Neuronal stem cell (in vitro differentiated cells): ENCODE data around the gene TTLL10.
"Not testable (repeated sequence)": the region's sequence is repeated elsewhere in the genome, so short reads cannot be mapped to it uniquely, and the experiment has no call there.

ENCODE experiments used
- DNase-seq: peaks from one replicate; pipeline ENCODE4 v3.0.0-alpha.2; 2013; ENCODE audit warnings: low spot score
- H2AFZ ChIP-seq: one replicate; pipeline ENCODE4 v1.6.1; 2013; ENCODE audit warnings: mild to moderate bottlenecking, low read length, inconsistent platforms
- H2AK5ac ChIP-seq: 2 replicates; pipeline ENCODE4 v1.6.1; 2013; ENCODE audit warnings: low read depth, mild to moderate bottlenecking, inconsistent platforms, low read length, moderate library complexity, mixed read lengths
- H2BK120ac ChIP-seq: 2 replicates; pipeline ENCODE4 v1.6.1; 2013; ENCODE audit warnings: low read depth, mild to moderate bottlenecking, inconsistent platforms, low read length, moderate library complexity, mixed read lengths
- H2BK12ac ChIP-seq: one replicate; pipeline ENCODE4 v1.6.1; 2013; ENCODE audit warnings: low read length, inconsistent platforms
- H2BK15ac ChIP-seq: 2 replicates; pipeline ENCODE4 v1.6.1; 2013; ENCODE audit warnings: mild to moderate bottlenecking, low read length, inconsistent platforms, mixed read lengths
- H2BK5ac ChIP-seq: one replicate; pipeline ENCODE4 v1.6.1; 2013; ENCODE audit warnings: inconsistent platforms, mild to moderate bottlenecking, low read length, moderate library complexity
- H3K14ac ChIP-seq: one replicate; pipeline ENCODE4 v1.6.1; 2013; ENCODE audit warnings: low read length, inconsistent platforms
- H3K18ac ChIP-seq: 2 replicates; pipeline ENCODE4 v1.6.1; 2013; ENCODE audit warnings: low read length, inconsistent platforms
- H3K23ac ChIP-seq: 2 replicates; pipeline ENCODE4 v1.6.1; 2013; ENCODE audit warnings: low read depth, mild to moderate bottlenecking, mixed read lengths, low read length, inconsistent platforms; ENCODE audit not compliant: poor library complexity
- H3K27ac ChIP-seq: replicated peaks from 3 replicates; pipeline ENCODE4 v1.5.1; 2013; ENCODE audit warnings: low read length, inconsistent platforms
- H3K27me3 ChIP-seq, 3 experiments: 2 replicates each; pipeline ENCODE4 v1.6.1; 2013; ENCODE audit warnings: low read length in 3 of 3, mild to moderate bottlenecking in 2 of 3, inconsistent platforms in 1 of 3, low read depth in 1 of 3, mixed read lengths in 1 of 3, moderate library complexity in 1 of 3; ENCODE audit not compliant: control insufficient read depth in 3 of 3, insufficient read depth in 3 of 3
- H3K36me3 ChIP-seq, 2 donors: replicated peaks in 1 of 2; 2 replicates each; pipeline ENCODE4 v1.6.1; 2013; ENCODE audit warnings: low read length in 2 of 2; ENCODE audit not compliant: control insufficient read depth in 2 of 2, insufficient read depth in 2 of 2
- H3K4ac ChIP-seq: 2 replicates; pipeline ENCODE4 v1.6.1; 2013; ENCODE audit warnings: inconsistent platforms, mild to moderate bottlenecking, low read length, moderate library complexity
- H3K4me1 ChIP-seq, 2 donors: 1 replicate in 1 of 2; 2 replicates in 1 of 2; pipeline ENCODE4 v1.6.1; 2013; ENCODE audit warnings: low read length in 2 of 2, low read depth in 1 of 2; ENCODE audit not compliant: control insufficient read depth in 2 of 2, insufficient read depth in 1 of 2
- H3K4me2 ChIP-seq: one replicate; pipeline ENCODE4 v1.6.1; 2013; ENCODE audit warnings: mild to moderate bottlenecking, low read length, inconsistent platforms; ENCODE audit not compliant: insufficient read depth, poor library complexity, severe bottlenecking
- H3K4me3 ChIP-seq, 2 donors: 2 replicates each; pipeline ENCODE4 v1.5.1; 2013; ENCODE audit warnings: low read length in 2 of 2, mild to moderate bottlenecking in 2 of 2, inconsistent platforms in 1 of 2, moderate library complexity in 1 of 2
- H3K79me1 ChIP-seq: one replicate; pipeline ENCODE4 v1.6.1; 2013; ENCODE audit warnings: low read depth, mild to moderate bottlenecking, inconsistent platforms, low read length, moderate library complexity
- H3K9ac ChIP-seq: one replicate; pipeline ENCODE4 v1.6.1; 2013; ENCODE audit warnings: mild to moderate bottlenecking, low read depth, low read length, inconsistent platforms; ENCODE audit not compliant: poor library complexity
- H3K9me3 ChIP-seq, 2 donors: replicated peaks in 1 of 2; 2 replicates each; pipeline versions ENCODE3 to v1.6.1; 2013; ENCODE audit warnings: low read length in 2 of 2, mild to moderate bottlenecking in 2 of 2, inconsistent platforms in 1 of 2, low read depth in 1 of 2, mixed read lengths in 1 of 2, moderate library complexity in 1 of 2; ENCODE audit not compliant: control insufficient read depth in 2 of 2, insufficient read depth in 1 of 2
- H4K8ac ChIP-seq: one replicate; pipeline ENCODE4 v1.6.1; 2013; ENCODE audit warnings: low read depth, mild to moderate bottlenecking, inconsistent platforms, low read length, moderate library complexity
- H4K91ac ChIP-seq: one replicate; pipeline ENCODE4 v1.6.1; 2013; ENCODE audit warnings: low read length, low read depth, mild to moderate bottlenecking, inconsistent platforms; ENCODE audit not compliant: poor library complexity
- WGBS, 2 donors: extraction: QIAGEN DNeasy Blood & Tissue Kit; methylation state at CpG; one replicate each; pipeline ENCODE4 v1.1.7; 2013; ENCODE audit warnings: missing lambda C conversion rate in 2 of 2, mixed read lengths in 1 of 2; ENCODE audit not compliant: insufficient read length in 2 of 2, insufficient replicate concordance in 1 of 2; ENCODE audit errors: extremely low coverage in 2 of 2; 5-methylcytosine and 5-hydroxymethylcytosine counted together

TTLL10 gene

DNA sequence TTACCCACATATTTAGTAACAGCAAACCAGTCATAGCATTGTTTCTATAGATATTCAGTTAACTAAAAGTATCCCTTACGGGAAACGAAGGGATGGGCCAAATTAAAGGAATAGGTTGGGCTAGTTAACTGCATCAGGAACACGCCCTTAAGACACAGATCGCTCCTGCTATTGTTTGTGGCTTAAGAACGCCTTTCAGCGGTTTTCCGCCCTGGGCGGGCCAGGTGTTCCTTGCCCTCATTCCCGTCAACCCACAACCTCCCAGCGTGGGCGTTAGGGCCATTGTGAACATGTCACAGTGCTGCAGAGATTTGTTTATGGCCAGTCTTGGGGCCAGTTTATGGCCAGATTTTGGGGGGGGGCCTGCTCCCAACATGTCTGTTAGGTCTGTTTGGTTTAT is 18.1 kb downstream of the TTLL10 start:
- Histone ChIP-seq H3K9me3 (peaks cover 5% of the 10 kb centered on the region in 2 donors), H3K27ac (no peak overlapping the region), H2BK120ac (no peak overlapping the region), H4K91ac (no peak overlapping the region), H2AFZ (no peak overlapping the region), H3K18ac (no peak overlapping the region), H3K4ac (no peak overlapping the region), H3K4me1 (no peaks in the 10 kb centered on the region), H3K4me3 (no peak overlapping the region), H2AK5ac (no peak overlapping the region), H2BK15ac (no peak overlapping the region), H3K23ac (no peak overlapping the region), H3K27me3 (no peaks in the 10 kb centered on the region), H3K79me1 (no peaks in the 10 kb centered on the region), H3K36me3 (no peaks in the 10 kb centered on the region), H3K9ac (no peak overlapping the region), H3K4me2 (no peak overlapping the region), H2BK5ac (no peak overlapping the region), H4K8ac (no peak overlapping the region), H3K14ac (no peak overlapping the region), H2BK12ac (no peak overlapping the region)
- DNase-seq: no peak
- no CpG with 5 or more reads among the region's 11 CpGs for WGBS, 2 donors

DNA sequence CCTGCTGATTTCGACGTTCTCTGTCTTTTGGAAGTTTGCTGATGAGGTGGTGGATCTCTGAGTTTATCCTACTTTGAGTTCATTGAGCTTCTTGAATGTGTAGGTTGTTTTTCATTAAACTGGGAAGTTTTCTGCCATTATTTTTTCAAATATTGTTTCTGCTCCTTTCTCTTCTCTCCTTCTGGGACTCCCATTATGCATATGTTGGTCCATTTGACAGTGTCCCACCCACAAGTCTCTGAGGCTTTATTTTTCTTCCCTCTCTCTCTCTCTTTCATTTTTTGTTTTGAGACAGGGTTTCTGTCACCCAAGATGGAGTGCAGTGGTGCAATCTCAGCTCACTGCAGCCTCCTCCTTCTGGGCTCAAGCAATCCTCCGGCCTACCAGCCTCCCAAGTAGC is 21.0 kb downstream of the TTLL10 start:
- Histone ChIP-seq H4K8ac (no peak overlapping the region), H3K4ac (no peak overlapping the region), H3K9me3 (peaks cover 5% of the 10 kb centered on the region in 2 donors), H3K4me2 (no peak overlapping the region), H3K23ac (no peak overlapping the region), H3K4me3 (no peak overlapping the region), H3K36me3 (no peaks in the 10 kb centered on the region), H3K27me3 (no peaks in the 10 kb centered on the region), H2BK120ac (no peak overlapping the region), H3K27ac (no peak overlapping the region), H4K91ac (no peak overlapping the region), H2AFZ (no peak overlapping the region), H2BK5ac (no peak overlapping the region), H2AK5ac (no peak overlapping the region), H3K18ac (no peak overlapping the region), H2BK12ac (no peak overlapping the region), H3K14ac (no peak overlapping the region), H3K79me1 (no peaks in the 10 kb centered on the region), H2BK15ac (no peak overlapping the region), H3K9ac (no peak overlapping the region), H3K4me1 (peaks cover 0 to 2% of the 10 kb centered on the region in 2 donors)
- no CpG with 5 or more reads among the region's 3 CpGs for WGBS, 2 donors
- DNase-seq: no peak

DNA sequence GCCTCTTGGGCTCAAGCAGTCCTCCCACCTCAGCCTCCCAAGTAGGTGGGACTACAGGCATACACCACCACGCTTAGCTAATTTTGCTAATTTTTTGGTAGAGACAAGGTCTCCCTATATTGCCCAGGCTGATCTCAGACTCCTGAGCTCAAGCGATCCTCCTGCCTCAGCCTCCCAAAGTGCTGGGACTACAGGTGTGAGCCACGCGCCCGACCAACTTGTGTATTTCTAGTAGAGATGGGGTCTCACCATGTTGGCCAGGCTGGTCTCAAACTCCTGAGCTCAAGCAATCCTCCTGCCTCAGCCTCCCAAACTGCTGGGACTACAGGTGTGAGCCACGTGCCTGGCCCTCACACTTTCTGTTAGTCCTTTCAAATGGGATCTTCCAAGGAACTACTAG is 22.0 kb downstream of the TTLL10 start:
- not testable (repeated sequence) for H2BK5ac ChIP-seq, H4K91ac ChIP-seq, H3K14ac ChIP-seq, H3K4me2 ChIP-seq, H3K79me1 ChIP-seq, H2BK120ac ChIP-seq, H3K36me3 ChIP-seq, H3K4ac ChIP-seq, H2BK12ac ChIP-seq, DNase-seq, H3K27me3 ChIP-seq, H2BK15ac ChIP-seq, H3K4me1 ChIP-seq, H4K8ac ChIP-seq, H3K9ac ChIP-seq, H2AFZ ChIP-seq, H3K27ac ChIP-seq, H3K18ac ChIP-seq, H3K23ac ChIP-seq, H2AK5ac ChIP-seq, H3K4me3 ChIP-seq, H3K9me3 ChIP-seq
- WGBS, 2 donors: no CpG with 5 or more reads among the region's 6 CpGs

DNA sequence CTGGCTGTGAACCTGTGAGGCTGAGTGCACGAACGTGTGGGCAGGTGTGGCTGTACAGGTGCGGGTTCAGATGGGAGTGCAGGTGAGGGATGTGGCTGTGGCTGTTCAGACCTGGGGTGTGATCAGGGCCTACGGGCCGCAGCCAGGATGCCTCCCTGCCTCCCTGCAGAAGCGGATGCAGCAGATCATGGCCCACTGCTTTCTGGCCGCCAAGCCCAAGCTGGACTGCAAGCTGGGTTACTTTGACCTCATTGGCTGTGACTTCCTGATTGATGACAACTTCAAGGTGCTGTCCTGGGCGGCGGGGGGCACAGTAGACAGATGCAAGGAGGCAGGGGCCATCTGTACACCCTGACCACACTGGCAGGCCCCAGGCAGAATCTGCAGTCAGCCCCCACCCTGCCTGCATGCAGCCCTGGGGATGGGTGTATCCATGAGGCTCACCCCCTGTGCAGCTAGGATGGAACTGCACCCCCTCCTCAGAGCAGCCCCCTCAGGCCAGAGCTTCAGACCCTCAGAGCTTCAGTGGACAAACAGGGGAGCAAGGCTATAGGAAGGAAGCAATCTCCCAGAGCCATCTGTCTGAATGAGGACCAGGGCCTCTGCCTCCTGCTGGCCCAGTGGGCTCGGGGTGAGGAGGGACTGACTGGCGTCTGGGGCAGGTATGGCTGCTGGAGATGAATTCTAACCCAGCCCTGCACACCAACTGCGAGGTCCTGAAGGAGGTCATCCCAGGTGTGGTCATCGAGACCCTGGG is 22.9 kb downstream of the TTLL10 start:
- Histone ChIP-seq H3K36me3 (no peaks in the 10 kb centered on the region), H3K18ac (peak overlapping the region; percentile 83), H2AK5ac (peak overlapping the region; percentile 70), H2BK12ac (peak overlapping the region; percentile 41), H3K9me3 (peaks cover 5% of the 10 kb centered on the region in 2 donors), H4K91ac (no peak overlapping the region), H3K4me2 (no peak overlapping the region), H4K8ac (no peak overlapping the region), H3K79me1 (no peaks in the 10 kb centered on the region), H3K23ac (peak overlapping the region; percentile 43), H3K4me1 (peaks cover 3 to 14% of the 10 kb centered on the region in 2 donors), H3K4me3 (peak overlapping the region in 1 of 2 donors; percentile 68), H2BK120ac (peak overlapping the region; percentile 47), H3K27ac (no peak overlapping the region), H2BK5ac (no peak overlapping the region), H3K4ac (no peak overlapping the region), H2BK15ac (no peak overlapping the region), H3K27me3 (peaks cover 0 to 6% (median 0%) of the 10 kb centered on the region in 3 experiments), H3K9ac (peak overlapping the region; percentile 30), H2AFZ (no peak overlapping the region), H3K14ac (peak overlapping the region; percentile 38)
- no peak for DNase-seq
- no CpG with 5 or more reads among the region's 13 CpGs for WGBS, 2 donors
